Urinary bladder (tissue), 4 donors: ENCODE results near the gene GNB5. TPM values are rescaled to one million over a fixed set of nuclear protein-coding genes. Genes with fewer than 3 reads are reported as not detected.
"Not testable (repeated sequence)": the region's sequence is repeated elsewhere in the genome, so short reads cannot be mapped to it uniquely, and the experiment has no call there.

ENCODE experiments used
- DNase-seq: peaks from one replicate; pipeline ENCODE4 v3.0.0-alpha.2; 2015; ENCODE audit errors: extremely low spot score
- H3K27ac ChIP-seq: one replicate; pipeline ENCODE4 v1.5.1; 2013; ENCODE audit warnings: low read depth, mild to moderate bottlenecking, moderate library complexity
- H3K36me3 ChIP-seq: one replicate; pipeline ENCODE4 v1.6.1; 2013; ENCODE audit warnings: mild to moderate bottlenecking, moderate library complexity; ENCODE audit not compliant: insufficient read depth
- H3K4me1 ChIP-seq: one replicate; pipeline ENCODE4 v1.6.1; 2013; ENCODE audit warnings: mild to moderate bottlenecking, moderate library complexity; ENCODE audit not compliant: insufficient read depth
- H3K4me3 ChIP-seq: one replicate; pipeline ENCODE4 v1.5.1; 2013; ENCODE audit warnings: low read depth, low read length
- WGBS: extraction: QIAGEN DNeasy Blood & Tissue Kit; methylation state at CpG from one replicate; pipeline ENCODE4 v1.1.7; 2013; 5-methylcytosine and 5-hydroxymethylcytosine counted together
- polyA plus RNA-seq: library from polyadenylated mRNA; stranded (reverse); fragments of 200-250 nt; gene quantifications from one replicate; pipeline ENCODE4 v1.2.3, GENCODE V29; 2013
- total RNA-seq: library from RNA; depleted of rRNA; stranded (reverse); fragments of >200 nt; gene quantifications from one replicate; pipeline ENCODE4 v1.2.3, GENCODE V29; 2014
- donor health status: healthy with polysubstance abuse.
- donor health status: healthy.

The GNB5 gene
- total and polyA plus RNA-seq, 2 donors: 25.5 to 38.8 TPM

- Histone ChIP-seq H3K4me1 (no peaks in the 10 kb centered on the region), H3K4me3 (no peak overlapping the region), H3K27ac (no peak overlapping the region), H3K36me3 (no peaks in the 10 kb centered on the region)
- 23% methylated on average over 1 of the region's 1 CpG for WGBS
- DNase-seq: no peak
Observed at GRCh38 chr15:52171807-52172206, 19.4 kb downstream of the GNB5 start.

DNA sequence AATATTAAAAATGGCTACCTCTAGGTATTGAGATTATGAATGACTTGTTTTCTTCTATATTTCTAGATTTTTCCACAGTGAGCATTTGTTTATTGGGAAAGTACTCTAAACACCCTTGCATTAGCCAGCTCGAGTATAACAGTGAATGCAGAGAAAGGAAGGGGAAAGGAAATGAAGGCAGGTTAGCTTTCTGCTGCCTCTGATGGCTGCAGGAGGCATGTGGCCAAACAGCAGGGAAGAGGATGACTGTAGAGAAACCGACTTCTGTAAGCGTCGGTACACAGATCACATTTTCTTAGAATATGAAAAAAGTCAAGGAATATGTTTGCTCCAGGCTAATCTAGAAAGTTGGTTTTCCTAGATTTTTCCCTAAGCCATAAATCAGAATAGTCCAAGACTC is 19.8 kb downstream of the GNB5 start:
- no peaks in the 10 kb centered on the region for H3K36me3 ChIP-seq
- 24% methylated on average over 4 of the region's 4 CpGs for WGBS
- no peak overlapping the region for H3K4me3 ChIP-seq
- no peaks in the 10 kb centered on the region for H3K4me1 ChIP-seq
- no peak overlapping the region for H3K27ac ChIP-seq
- DNase-seq: no peak

DNA sequence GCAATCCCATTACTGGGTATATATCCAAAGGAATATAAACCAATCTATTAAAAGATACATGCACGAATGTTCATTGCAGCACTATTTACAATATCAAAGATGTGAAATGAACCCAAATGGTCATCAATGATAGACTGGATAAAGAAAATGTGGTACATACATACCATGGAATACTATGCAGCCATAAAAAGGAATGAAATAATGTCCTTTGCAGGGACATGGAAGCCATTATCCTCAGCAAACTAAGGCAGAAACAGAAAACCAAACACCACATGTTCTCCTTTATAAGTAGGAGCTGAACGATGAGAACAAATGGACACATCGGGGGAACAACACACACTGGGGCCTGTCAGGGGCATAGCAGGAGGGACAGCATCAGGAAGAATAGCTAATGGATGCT is 21.0 kb downstream of the GNB5 start:
- H3K4me1 ChIP-seq, DNase-seq, H3K27ac ChIP-seq, H3K4me3 ChIP-seq, H3K36me3 ChIP-seq: not testable (repeated sequence)
- WGBS: 96% methylated on average over 3 of the region's 3 CpGs

GRCh38 chr15:52165494-52166131 is 25.6 kb downstream of the GNB5 start:
- 85% methylated on average over 5 of the region's 5 CpGs for WGBS
- H3K27ac ChIP-seq, DNase-seq, H3K36me3 ChIP-seq, H3K4me3 ChIP-seq, H3K4me1 ChIP-seq: not testable (repeated sequence)

DNA sequence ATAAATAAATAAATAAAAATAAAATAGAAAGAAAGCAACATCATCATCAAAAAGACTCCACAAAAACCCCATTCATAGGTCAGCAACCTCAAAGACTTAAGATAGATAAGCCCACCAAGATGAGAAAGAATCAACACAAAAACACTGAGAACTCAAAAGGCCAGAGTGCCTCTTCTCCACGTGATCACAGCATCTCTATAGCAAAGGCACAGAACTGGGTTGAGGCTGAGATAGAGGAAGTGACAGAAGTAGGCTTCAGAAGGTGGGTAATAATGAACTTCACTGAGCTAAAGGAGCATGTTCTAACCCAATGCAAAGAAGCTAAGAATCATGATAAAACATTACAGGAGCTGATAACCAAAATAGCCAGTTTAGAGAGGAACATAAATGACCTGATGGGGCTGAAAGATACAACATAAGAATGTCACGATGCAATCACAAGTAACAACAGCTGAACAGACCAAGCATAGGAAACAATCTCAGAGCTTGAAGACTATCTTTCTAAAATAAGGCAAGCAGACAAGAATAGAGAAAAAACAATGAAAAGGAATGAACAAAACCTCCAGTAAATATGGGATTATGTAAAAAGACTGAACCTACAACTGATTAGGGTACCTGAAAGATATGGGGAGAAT is 26.4 kb downstream of the GNB5 start:
- Histone ChIP-seq H3K36me3 (no peaks in the 10 kb centered on the region), H3K27ac (no peak overlapping the region), H3K4me1 (no peaks in the 10 kb centered on the region), H3K4me3 (no peak overlapping the region)
- WGBS: 89% methylated on average over 2 of the region's 2 CpGs
- no peak for DNase-seq

GRCh38 chr15:52163321-52164190 is 27.6 kb downstream of the GNB5 start:
- no peaks in the 10 kb centered on the region for H3K36me3 ChIP-seq
- H3K27ac ChIP-seq: no peak overlapping the region
- no peak for DNase-seq
- H3K4me3 ChIP-seq: no peak overlapping the region
- no peaks in the 10 kb centered on the region for H3K4me1 ChIP-seq
- WGBS: 86% methylated on average over 19 of the region's 19 CpGs

- Histone ChIP-seq H3K4me1 (no peaks in the 10 kb centered on the region), H3K4me3 (no peak overlapping the region), H3K27ac (no peak overlapping the region), H3K36me3 (no peaks in the 10 kb centered on the region)
- WGBS: 92% methylated on average over 22 of the region's 22 CpGs
- no peak for DNase-seq
Observed at GRCh38 chr15:52162876-52163275, 28.3 kb downstream of the GNB5 start.

DNA sequence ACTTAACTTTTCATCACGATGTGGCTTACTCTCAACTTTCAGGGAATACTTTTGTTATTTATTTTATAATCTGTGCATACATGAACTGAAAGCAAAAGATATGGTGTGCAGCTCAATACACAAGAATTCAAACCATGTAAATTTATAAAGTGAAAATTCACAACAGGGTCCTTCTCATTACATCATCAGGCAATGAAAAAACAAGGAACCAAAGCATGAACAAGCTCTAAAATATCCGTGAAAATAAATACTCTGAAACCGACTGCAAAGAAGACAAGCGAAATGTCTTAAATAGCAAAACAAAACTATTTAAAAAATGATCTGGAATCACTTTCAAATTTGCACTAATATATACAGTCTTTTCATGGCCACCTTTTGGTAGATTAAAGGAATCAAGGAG is 28.9 kb downstream of the GNB5 start:
- 63% methylated on average over 4 of the region's 4 CpGs for WGBS
- DNase-seq: no peak
- Histone ChIP-seq H3K4me1 (no peaks in the 10 kb centered on the region), H3K36me3 (no peaks in the 10 kb centered on the region), H3K27ac (no peak overlapping the region), H3K4me3 (no peak overlapping the region)

DNA sequence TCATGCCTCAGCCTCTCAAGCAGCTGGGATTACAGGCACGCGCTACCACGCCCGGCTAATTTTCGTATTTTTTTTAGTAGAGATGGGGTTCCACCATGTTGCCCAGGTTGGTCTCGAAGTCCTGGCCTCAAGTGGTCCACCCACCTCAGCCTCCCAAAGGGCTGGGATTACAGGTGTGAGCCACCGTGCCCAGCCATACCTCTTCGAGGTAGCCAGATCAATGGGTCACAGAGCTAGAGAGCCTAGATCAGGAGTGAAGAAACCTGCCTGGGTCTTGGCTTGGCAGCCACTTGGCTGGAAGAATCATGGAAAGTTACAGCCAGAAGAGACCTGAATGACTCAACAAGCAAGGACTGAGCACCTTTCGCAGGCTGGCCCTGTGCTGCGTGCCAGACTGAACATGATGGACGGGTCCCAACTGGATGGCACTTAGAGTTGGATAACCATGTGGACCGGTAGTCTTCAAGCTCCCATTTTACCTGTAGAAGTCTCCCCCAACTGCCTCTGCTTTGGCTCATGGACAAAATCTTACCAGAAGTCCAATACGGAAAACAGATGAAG is 29.7 kb downstream of the GNB5 start:
- no peaks in the 10 kb centered on the region for H3K4me1 ChIP-seq
- no peak for DNase-seq
- no peaks in the 10 kb centered on the region for H3K36me3 ChIP-seq
- no peak overlapping the region for H3K4me3 ChIP-seq
- no peak overlapping the region for H3K27ac ChIP-seq
- 97% methylated on average over 13 of the region's 13 CpGs for WGBS

DNA sequence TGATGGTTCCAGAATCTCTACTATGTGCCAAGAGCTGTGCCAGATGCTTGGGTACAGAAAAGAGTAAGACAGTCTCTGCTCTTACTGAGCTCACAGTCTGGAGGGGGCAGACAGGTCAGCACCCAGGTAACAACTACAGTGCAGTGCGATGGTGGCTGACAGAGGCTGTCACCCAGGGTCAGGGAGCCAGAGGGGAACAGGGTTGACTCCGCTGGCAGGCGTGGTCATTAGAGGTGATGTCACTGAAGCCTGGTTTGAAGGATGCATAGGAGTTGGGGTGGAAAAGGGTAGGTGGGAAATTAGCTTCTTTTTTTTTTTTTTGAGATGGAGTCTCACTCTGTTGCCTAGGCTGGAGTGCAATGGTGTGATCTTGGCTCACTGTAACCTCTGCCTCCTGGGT is 31.5 kb downstream of the GNB5 start:
- H3K36me3 ChIP-seq: no peaks in the 10 kb centered on the region
- no peak overlapping the region for H3K4me3 ChIP-seq
- H3K4me1 ChIP-seq: no peaks in the 10 kb centered on the region
- no peak overlapping the region for H3K27ac ChIP-seq
- WGBS: 99% methylated on average over 3 of the region's 3 CpGs
- DNase-seq: no peak

- WGBS: 88% methylated on average over 10 of the region's 10 CpGs
- no peak for DNase-seq
- Histone ChIP-seq H3K27ac (no peak overlapping the region), H3K4me3 (no peak overlapping the region), H3K36me3 (no peaks in the 10 kb centered on the region), H3K4me1 (no peaks in the 10 kb centered on the region)
Observed at GRCh38 chr15:52158084-52158765, 33.0 kb downstream of the GNB5 start.

DNA sequence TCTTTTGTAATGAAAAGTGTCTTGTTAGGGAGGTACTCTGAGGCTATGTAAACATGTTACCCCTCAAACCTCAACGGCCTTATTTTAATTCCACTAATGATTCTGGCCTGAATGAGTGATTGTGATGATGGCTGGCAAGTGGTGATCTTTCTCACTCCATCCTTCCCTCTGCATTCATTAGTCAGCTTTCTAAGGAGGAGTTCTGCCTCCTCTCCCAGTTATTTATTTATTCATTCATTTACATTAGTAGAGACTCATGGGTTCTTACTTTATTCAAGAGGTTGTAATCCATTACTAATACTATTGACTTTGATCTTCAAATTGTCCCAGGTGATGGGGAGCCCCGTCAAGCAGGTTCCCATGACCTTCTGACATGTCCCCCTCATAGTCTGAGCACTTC is 35.3 kb downstream of the GNB5 start:
- H3K4me3 ChIP-seq: no peak overlapping the region
- WGBS: 76% methylated on average over 2 of the region's 2 CpGs
- no peak for DNase-seq

More for the DNA sequence above, 35.3 kb downstream of the GNB5 start:
- H3K4me1 ChIP-seq: no peaks in the 10 kb centered on the region
- no peak overlapping the region for H3K27ac ChIP-seq
- no peaks in the 10 kb centered on the region for H3K36me3 ChIP-seq
